Body of pancreas (tissue), 4 donors: ENCODE measurements around the gene DPRX. TPM values are rescaled to one million over a fixed set of nuclear protein-coding genes. Genes with fewer than 3 reads are reported as not detected.

Experiments
- ATAC-seq: fragments of 150-250 bp; one replicate; pipeline ENCODE4 v1.9.1; 2016
- DNase-seq, 4 donors: peaks; one replicate each; pipeline ENCODE4 v3.0.0-alpha.2; 2019
- H3K27ac ChIP-seq, 4 donors: fragments of 200-600 bp; sonication (generic); 1 replicate in 3 of 4; 2 replicates in 1 of 4; pipeline versions ENCODE4 v1.5.1 to v1.6.1; 2016 to 2019; ENCODE audit warnings: mild to moderate bottlenecking in 1 of 4, mixed read lengths in 1 of 4, moderate library complexity in 1 of 4
- H3K27me3 ChIP-seq, 2 donors: fragments of 200-600 bp; sonication (generic); one replicate each; pipeline ENCODE4 v1.6.0; 2016; ENCODE audit warnings: mild to moderate bottlenecking in 1 of 2
- H3K36me3 ChIP-seq, 2 donors: fragments of 200-600 bp; sonication (generic); replicated peaks in 1 of 2; 2 replicates each; pipeline ENCODE4 v1.5.1; 2016; ENCODE audit warnings: low read depth in 2 of 2; ENCODE audit not compliant: insufficient read depth in 1 of 2
- H3K4me1 ChIP-seq: fragments of 200-600 bp; sonication (generic); one replicate; pipeline ENCODE4 v1.6.0; 2016
- H3K4me3 ChIP-seq, 2 donors: fragments of 200-600 bp; sonication (generic); 1 replicate in 1 of 2; 2 replicates in 1 of 2; pipeline ENCODE4 v1.5.1; 2016 to 2019
- H3K9me3 ChIP-seq, 3 donors: fragments of 200-600 bp; sonication (generic); 1 replicate in 2 of 3; 2 replicates in 1 of 3; pipeline ENCODE4 v1.5.1; 2016
- CTCF ChIP-seq, 7 experiments: fragments of 450-650 bp in 4 of 7; fragments of 200-600 bp in 3 of 7; sonication (generic) in 3 of 7; IDR thresholded peaks; one replicate each; pipeline ENCODE4 v1.5.1; 2016 to 2019; ENCODE audit warnings: antibody characterized with exemption in 7 of 7
- POLR2A ChIP-seq, 3 donors: fragments of 450-650 bp; IDR thresholded peaks; one replicate each; pipeline ENCODE4 v1.6.1; 2016; ENCODE audit warnings: antibody characterized with exemption in 3 of 3, mild to moderate bottlenecking in 2 of 3
- WGBS, 2 donors: methylation state at CpG; one replicate each; pipeline ENCODE4 v1.1.5; 2017; 5-methylcytosine and 5-hydroxymethylcytosine counted together
- intact Hi-C: fragments of 100-400 bp; cut with DNase I; formaldehyde crosslinking; loops from one replicate; pipeline ENCODE4 v1.15.1; 2023
- total RNA-seq, 2 donors: library from RNA; depleted of rRNA; stranded (reverse); fragments of >200 nt; gene quantifications; one replicate each; pipeline ENCODE4 v1.1.0, GENCODE V29; 2016

DPRX gene
- total RNA-seq, 2 donors from 2014 or later = not detected

GRCh38 chr19:53595510-53595867, 36.3 kb upstream of the DPRX start:
- no peak for DNase-seq
- H3K27me3 ChIP-seq = no peaks in the 10 kb centered on the region
- TF ChIP-seq CTCF (IDR thresholded peaks at IDR 0.05) (no peak), POLR2A (IDR thresholded peaks at IDR 0.05) (no peak)
- intact Hi-C loops = no loop called here
- no peaks in the 10 kb centered on the region for H3K4me1 ChIP-seq
- WGBS, 2 donors = 66 to 77% methylated on average over 6 to 9 of the region's 9 CpGs
- no peak for ATAC-seq
- H3K9me3 ChIP-seq = no peaks in the 10 kb centered on the region
- no peak overlapping the region for H3K4me3 ChIP-seq
- no peaks in the 10 kb centered on the region for H3K36me3 ChIP-seq
- H3K27ac ChIP-seq = no peak overlapping the region

- TF ChIP-seq POLR2A (IDR thresholded peaks at IDR 0.05) (no peak), CTCF (IDR thresholded peaks at IDR 0.05) (no peak)
- intact Hi-C loops = no loop called here
- Histone ChIP-seq H3K27me3 (no peaks in the 10 kb centered on the region), H3K4me1 (no peaks in the 10 kb centered on the region), H3K27ac (no peak overlapping the region), H3K9me3 (no peaks in the 10 kb centered on the region), H3K36me3 (no peaks in the 10 kb centered on the region), H3K4me3 (no peak overlapping the region)
- DNase-seq = no peak
- WGBS, 2 donors = 57 to 78% methylated on average over 6 to 9 of the region's 9 CpGs
- ATAC-seq = no peak
Measured at GRCh38 chr19:53596056-53596455, 35.7 kb upstream of the DPRX start.

- Histone ChIP-seq H3K27ac (no peak overlapping the region), H3K9me3 (no peaks in the 10 kb centered on the region), H3K4me1 (no peaks in the 10 kb centered on the region), H3K4me3 (no peak overlapping the region), H3K36me3 (no peaks in the 10 kb centered on the region), H3K27me3 (no peaks in the 10 kb centered on the region)
- TF ChIP-seq POLR2A (IDR thresholded peaks at IDR 0.05) (no peak), CTCF (IDR thresholded peaks at IDR 0.05) (no peak)
- ATAC-seq (no peak), DNase-seq (no peak)
- 80 to 93% methylated on average over 11 of the region's 12 CpGs for WGBS, 2 donors
- intact Hi-C loops = no loop called here
Measured at GRCh38 chr19:53597023-53597422, 34.8 kb upstream of the DPRX start.

- no peaks in the 10 kb centered on the region for H3K36me3 ChIP-seq
- ATAC-seq = no peak
- no peak overlapping the region for H3K27ac ChIP-seq
- DNase-seq = no peak
- intact Hi-C loops = no loop called here
- WGBS, 2 donors = 31 to 44% methylated on average over 10 of the region's 10 CpGs
- no peak overlapping the region for H3K4me3 ChIP-seq
- H3K9me3 ChIP-seq = no peaks in the 10 kb centered on the region
- no peaks in the 10 kb centered on the region for H3K27me3 ChIP-seq
- TF ChIP-seq POLR2A (IDR thresholded peaks at IDR 0.05) = no peak
- TF ChIP-seq CTCF (IDR thresholded peaks at IDR 0.05) = no peak
- H3K4me1 ChIP-seq = no peaks in the 10 kb centered on the region
Measured at GRCh38 chr19:53598361-53598760, 33.4 kb upstream of the DPRX start.

- no peaks in the 10 kb centered on the region for H3K36me3 ChIP-seq
- no peak overlapping the region for H3K4me3 ChIP-seq
- intact Hi-C loops = no loop called here
- H3K4me1 ChIP-seq = no peaks in the 10 kb centered on the region
- no peak overlapping the region for H3K27ac ChIP-seq
- DNase-seq (no peak), ATAC-seq (no peak)
- no peaks in the 10 kb centered on the region for H3K9me3 ChIP-seq
- no peaks in the 10 kb centered on the region for H3K27me3 ChIP-seq
- no peak for TF ChIP-seq CTCF (IDR thresholded peaks at IDR 0.05)
- no peak for TF ChIP-seq POLR2A (IDR thresholded peaks at IDR 0.05)
- 60 to 77% methylated on average over 4 of the region's 4 CpGs for WGBS, 2 donors
Measured at GRCh38 chr19:53600217-53600616, 31.6 kb upstream of the DPRX start.
